Embryonic facial prominence (tissue), 1 donor: ENCODE data around the gene BMP4.

Experiments used
- DNase-seq: peaks from one replicate; pipeline ENCODE4 v3.0.0-alpha.2; 2016; ENCODE audit errors: extremely low spot score

The BMP4 gene

DNA sequence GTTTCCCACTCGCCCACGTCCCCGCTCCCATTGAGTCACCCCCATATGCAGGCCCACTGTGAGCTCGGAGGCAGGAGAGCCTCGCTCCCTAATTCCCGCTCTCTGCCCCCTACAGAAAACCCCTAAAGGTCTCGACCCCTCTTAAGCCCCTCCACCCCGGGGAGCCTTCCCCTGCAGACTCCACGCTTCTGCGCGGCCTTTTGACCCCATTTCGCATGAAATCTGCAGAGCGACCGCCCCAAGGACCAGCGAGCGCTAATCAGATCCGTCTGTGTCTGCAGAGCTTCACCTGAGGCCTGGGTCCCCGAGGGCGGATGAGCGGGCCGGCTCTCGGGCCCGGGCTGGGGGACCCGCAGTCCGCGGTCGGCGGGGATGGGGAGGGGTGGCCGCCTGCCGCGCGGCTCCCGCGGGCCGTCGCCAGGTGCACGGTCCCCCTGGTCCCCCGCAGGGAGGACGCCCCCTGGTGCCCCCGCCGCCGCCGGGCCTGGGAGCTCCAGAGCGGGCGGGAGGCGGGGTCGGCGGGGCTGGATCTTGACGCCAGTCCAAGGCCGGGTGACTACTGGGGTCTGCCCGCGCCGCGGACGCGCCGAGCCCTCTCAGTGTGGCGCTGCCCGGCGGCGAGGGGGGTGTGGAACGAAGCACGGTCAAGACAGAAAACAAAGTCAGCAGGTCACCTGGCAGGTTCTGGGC lies 10.1 kb downstream of the BMP4 start:
- DNase-seq, result no peak

DNA sequence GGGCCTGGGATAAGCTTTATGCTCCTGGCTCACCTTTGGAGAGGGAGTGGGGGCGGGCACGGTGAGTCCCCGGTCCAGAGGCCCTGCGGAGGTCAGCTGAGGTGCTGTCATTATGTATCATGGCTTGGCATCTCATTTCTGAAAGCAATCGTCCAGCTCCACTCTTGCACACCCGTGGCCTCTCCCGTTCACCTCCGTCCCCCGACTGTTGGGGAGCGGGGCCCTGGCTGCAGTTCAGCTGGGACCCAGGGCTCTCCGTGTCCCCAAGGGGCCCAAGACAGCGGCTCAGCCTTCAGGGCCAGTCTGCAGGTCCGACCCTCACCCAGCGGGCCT lies 10.6 kb downstream of the BMP4 start:
- DNase-seq, result no peak

DNA sequence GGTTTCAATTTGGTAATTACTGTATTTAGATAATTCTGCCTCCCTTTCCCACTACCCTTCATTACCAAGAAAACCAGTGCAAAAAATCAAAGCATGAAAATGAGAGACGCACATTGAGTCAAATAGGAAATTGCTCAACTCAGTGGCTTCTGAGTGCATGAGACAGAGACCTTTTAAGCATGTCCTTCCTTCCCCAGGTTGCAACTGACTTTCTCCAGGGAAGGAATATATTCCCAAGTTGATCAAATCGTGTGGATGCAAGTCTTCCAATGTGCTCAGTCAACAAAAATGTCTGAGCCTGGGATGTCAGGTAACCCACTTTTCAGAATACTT lies 12.9 kb downstream of the BMP4 start:
- DNase-seq, result no peak

DNA sequence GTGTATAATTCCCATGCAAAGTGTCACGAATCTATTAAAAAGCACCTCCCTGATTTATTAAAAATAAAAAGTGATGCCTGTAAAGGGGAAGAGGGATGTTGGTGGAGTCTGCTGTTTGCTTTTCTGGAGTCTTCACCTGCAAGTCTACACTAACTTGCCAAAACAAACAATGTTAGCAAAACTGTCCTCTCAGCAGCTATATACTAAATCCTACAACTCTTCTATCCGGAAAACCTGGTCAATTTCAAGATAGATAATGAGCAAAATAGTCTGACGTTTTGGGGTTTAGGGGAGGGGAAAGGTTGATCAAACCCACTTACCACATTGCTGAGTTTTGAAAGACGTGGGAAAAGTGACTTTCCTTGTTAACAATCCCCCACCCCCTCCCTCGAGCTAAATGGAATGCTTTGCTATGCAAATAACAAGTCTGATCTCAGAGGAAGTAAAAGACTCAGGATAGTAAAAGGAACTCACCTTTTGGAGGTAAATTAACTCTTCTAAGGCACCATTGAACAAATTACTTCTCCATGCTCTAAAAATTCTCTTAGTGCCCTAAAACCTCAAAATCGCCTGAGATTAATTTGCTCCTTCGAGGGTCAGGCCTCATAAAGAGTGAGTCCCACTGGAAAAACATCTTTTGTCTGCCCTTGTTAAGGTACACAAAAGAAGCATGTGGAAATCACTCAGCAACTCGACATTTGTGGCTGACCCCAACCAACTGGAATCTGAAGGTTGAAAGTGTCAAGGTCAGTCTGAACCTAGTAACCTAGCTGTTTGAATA lies 13.5 kb downstream of the BMP4 start:
- no peak for DNase-seq

DNA sequence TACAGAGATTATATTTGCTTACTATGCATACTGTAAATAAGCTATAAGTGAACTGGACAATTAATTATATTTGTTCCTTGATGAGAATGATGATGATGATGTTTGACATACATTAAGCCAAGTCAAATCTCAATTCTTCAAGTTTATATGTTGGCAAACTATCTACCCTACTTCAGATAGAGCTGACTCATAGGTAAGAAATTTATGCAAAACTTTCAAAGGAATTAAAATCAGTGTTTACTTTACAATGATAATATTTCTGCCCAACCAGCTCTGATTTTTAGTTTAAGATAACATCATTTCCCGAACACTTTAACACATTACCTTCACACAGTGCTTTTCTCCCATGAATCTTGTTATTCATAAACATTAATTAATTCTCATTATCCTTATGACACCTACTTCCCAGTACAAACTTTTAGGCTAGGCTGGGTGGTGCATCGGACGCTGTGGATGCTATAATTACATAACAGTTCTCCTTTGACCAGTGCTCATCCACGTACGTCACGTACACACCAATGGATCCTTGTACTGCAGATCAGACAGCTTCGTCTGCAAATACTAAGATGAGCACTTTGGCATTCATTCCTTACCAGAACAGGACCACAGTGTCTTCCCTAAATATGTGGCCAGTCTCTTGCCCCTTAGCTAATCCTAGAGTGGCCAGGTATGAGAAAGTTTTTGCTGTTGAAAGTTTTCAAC lies 18.3 kb downstream of the BMP4 start:
- no peak for DNase-seq

DNA sequence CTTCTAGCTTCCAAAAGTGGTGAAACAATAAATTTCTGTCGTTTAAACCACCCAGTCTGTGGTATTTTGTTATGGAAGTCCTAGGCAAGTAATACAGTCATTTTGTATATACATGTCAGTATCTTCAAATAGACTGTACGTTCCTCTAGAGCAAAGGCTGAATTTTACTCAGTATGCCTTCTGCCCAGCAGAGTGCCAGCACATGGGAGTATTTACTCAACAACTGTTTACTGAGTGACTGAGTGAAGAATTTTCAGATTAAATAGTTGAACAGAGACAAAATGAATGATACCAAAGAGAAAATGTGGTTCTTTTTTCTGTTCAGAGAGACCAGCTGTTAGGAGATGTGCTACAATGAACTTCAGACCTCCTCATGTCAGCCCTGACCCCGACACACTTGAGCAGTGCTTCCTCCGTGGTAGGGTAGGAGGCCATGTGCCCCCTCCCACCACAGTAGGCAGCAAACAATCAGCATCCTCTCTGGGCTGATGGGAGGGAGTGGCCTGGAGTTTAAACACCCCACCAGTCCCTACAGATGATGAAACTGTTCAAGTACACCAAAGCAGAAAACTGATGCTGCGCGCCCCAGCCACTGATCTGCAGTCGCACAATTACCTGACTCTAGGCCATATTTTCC lies 21.7 kb downstream of the BMP4 start:
- no peak for DNase-seq

DNA sequence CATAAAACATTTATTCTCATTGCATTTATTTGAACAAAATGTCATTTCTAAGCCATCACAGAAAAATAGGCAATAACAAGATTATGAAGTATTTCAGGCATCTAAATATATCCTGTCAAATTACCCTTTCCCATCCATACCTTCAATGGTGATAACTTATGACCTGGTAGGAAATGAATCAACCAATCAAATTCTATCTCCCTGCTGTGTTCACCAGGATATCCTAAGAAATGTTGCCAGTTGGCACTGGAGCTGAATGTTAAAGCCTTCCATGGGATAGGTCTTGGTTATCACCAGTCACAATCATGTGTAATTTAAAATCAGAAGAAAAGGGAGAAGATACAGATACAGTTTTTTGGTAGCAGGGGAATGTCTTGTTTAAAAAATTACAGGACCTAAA lies 23.7 kb downstream of the BMP4 start:
- no peak for DNase-seq

DNA sequence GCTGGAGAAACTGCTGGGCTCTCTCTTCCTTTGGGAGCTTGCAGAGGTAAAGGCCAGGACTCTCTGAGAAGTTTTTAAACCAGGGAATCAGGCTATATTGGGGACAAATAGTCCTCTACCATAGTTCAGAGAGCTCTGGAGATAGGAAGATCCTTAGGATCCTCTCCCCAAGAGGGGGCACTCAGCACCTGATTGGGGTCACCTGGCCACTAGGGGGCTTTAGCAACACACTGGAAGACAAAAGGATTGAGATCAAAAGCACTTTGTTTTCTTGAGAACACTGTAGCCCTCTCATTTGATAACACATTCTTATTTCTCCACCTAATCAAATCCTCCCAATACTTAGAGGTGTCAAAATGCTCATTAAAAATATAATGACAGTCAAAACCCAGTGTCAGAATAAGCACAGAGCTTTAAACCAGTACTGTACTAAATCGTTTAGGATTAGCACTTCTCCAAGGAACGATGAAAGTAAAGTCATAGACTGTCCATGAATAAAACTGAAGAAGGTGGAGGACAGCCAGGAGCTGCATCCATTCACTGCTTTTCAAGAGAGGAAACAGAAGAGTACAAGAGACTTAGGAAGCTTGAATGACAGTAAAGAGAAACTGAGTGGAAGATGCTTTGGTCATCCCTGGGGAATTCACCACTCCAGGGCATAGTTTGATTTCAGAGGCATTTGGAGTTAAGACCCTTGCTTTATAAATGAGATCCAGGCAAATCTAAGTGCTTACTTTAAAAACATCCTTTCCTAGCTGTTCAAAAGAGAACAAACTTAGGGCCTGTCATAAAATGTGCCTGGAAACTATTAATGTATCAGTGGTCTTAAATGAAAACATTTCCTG lies 26.5 kb downstream of the BMP4 start:
- DNase-seq, result no peak

DNA sequence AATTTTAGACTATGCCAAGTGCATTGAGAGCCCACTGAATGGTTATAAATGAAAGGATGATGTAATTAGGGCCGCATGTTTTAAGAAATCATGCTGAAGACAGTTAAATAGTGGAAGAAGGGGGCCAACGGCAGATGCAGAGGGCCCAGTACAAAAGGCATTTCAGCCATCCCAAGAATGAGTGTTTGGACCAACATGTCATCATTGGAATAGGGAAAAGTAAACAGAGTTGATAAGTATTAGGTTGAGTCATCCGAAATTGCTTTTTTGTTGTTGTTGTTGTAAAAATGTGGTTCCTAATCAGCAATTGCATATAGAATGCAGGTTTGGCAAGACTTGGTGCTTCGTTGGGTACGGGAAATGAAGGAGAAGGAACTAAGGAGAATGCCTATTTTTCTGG lies 29.5 kb downstream of the BMP4 start:
- no peak for DNase-seq

DNA sequence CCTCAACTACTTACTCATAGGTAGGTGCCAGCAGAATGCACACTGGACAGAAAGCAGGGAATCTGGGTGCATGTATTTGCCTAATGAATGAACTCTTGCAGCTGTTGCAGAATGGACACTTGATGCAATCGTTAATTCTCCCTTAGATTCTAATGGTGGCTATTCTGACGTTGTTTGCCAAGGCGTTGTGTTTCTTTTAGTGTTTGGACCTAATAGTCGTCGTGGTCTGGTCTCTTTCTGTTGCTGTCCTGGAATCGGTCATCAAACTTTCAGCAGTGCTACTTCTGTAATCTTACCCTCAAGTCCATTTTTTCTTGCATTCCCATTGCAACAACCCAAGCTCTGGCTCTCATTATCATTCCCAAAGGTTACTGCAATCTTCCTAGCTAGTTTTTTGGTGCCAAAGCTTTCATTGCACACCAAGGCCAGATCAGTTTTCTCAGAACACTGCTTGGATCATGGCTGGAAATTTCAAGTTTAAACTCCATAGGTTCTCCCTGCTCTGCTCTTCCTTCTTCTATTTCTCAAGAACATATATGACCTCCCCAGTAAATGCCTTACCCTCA lies 31.3 kb downstream of the BMP4 start:
- no peak for DNase-seq

DNA sequence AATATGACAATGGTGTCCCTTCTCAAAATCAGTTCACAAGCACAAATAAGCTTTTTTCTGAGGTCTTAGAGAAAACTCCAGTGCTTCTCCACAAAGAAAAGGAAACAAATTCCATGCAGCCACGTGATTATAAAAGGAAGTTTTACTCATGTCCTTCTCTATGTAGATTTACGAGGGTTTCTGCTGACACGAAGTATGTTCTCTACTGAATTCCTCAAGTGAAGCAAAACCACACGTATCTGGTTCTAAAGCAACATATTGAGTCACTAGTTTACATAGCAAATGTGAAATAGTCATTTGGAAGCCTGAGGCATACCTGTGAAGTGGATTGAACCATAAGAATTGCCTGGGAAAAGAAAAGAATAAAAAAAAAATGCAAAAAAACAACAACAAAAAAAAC lies 31.9 kb downstream of the BMP4 start:
- no peak for DNase-seq

DNA sequence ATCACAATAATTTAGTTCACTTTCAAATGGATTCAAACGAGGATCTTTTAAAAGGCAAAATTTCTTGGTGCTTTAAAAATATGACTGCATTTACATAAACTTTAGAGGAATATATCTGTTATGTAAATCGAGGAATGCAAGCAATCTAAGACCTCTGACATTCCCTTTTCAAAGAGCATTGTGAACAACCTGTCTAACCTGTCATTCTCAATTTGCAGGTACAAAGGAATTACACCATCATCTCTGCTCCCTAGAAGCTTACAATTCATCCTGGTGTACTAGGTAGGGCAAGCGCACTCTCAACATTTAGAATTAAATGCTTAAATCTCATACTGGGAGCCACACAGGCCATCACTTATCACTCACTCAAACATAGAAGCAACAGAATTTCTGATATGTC lies 35.6 kb downstream of the BMP4 start:
- no peak for DNase-seq

DNA sequence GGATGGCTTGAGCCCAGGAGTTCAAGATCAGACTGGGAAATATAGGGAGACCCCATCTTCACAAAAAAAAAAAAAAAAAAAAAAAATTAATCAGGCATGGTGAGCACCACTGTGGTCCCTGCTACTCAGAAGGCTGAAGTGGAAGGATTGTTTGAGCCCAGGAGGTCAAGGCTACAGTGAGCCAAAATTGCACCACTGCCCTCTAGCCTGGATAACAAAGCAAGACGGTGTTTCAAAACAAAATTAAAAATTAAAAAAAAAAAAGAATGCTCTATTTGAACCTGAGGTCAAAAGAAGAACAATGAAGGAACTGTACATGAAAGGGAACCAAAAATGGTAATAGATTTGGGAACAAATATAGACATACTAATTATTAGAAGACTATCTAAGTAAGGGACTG lies 40.4 kb downstream of the BMP4 start:
- no peak for DNase-seq

DNA sequence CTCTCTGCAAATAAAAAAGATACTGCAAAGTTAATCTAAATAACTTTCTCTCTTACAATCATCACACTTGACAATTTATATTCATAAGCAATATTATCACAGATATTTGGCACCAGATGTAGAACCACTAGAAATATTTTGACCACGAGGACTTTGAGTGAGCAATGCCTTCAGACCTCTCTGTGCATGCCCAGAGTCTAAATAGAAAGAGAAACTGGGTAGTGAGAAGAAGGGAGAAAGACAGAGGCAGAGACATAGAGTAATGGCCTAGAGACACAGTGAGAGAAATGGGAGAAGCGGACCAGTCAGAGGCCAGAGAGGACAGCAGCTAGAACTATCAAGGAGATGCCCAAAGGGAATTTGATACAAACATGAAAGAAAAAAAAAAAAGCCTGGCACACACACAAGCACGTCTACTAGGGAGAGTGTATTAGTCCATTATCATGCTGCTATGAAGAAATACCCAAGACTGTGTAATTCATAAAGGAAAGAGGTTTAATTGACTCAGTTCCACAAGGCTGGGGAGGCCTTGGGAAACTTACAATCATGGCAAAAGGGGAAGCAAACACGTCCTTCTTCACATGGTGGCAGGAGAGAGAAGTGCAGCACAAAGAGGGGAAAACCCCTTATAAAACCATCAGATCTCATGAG lies 41.1 kb downstream of the BMP4 start:
- DNase-seq, result no peak

DNA sequence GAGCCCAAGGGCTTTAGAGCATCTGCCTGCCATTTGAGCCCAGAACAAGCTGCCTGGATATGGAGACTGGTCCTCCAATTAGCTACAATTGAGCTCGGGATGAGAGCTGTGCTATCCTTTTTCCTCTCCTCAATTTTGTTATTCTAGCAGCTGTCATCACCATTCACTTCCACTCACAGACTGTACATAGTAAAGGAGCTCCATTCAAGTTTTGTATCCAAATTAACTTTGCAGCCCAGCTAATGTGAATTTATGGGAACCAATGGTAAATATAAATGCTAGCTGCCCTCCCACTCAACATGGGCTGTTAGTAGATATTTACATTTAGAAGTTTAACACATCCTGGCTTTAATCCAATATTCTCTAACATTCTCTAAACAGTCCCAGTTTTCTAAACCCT lies 44.6 kb downstream of the BMP4 start:
- no peak for DNase-seq

DNA sequence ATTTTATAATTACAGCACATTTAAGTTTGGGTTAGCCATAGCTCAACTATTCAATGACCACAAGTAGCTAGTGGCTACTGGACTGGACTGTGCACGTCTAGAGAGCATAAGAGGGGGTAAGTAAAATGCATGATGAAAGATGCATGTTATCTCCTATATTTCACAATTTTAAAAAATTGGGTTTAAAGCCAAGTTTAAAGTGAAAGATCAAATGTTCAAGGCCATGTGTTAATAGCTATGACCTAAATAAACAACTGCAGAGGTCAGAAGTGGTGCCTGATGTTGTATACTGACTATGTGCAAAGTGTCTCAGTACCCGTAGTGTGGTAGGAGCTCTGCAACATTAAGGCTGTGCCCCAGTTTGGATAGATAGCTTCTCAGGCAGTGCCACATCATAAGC lies 48.2 kb downstream of the BMP4 start:
- DNase-seq, result no peak

DNA sequence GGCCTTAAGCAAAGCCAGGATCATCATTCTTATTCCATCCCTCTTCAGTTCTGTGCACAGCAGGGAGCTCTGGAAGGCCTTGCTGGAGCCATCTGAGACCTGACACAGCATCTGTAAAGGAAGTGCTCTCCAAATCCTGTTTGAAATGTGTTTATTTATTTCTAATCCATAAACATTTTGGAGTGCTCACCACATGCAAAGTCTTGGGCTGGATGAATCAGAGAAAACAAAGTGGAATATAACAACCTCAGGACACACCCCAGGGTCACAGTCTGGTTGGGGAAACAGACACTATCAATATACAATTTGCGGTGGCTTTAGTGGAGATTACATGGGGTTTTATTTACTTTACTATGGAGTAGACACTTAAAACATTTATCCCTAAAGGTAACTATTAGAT lies 54.3 kb downstream of the BMP4 start:
- no peak for DNase-seq

DNA sequence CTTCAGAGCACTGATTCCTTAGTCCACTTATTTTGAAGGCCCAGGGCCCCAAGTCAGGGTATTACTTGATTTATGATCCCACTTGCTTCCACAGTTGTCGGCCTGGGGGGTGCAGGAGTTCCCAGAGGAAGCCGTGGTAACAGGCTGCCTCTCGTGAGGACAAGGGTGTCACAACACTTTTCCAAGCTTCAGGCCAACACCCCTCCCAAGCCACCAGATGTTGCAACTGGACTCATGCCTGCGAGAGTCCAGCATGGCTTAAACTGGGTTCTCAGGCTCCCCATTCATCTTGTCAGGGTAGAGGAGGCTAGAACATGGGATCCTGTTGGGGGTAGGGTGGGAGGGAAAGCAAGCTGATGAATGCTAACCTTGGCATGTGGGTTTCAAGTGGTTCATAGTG lies 56.1 kb downstream of the BMP4 start:
- no peak for DNase-seq
